ENCODE measurements around the gene CRYGD.
"Not testable (repeated sequence)": the region's sequence is repeated elsewhere in the genome, so short reads cannot be mapped to it uniquely, and the experiment has no call there.

The CRYGD gene

DNA sequence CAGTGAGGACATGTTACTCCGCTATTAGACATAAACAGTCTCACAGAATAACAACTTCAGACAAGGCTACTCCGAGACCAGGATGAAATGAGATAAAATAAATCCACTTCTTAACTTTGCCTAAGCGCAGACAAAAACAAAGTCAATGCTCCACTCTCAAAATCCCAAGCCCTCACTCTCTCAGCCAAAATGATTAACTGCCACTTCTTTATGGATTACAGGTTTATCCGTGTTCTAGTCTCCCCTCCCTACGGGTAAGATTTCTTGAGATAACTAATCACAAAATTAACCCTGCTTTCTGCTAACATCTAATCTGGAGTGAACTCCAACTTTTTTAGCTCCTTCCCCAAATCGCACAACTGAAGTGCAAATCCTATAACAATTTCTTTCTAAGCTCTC is 6.4 kb upstream of the CRYGD start:
- in situ Hi-C loops (cut with MboI; ENCODE audit: low sequenced_read_pairs) = no loop called here

DNA sequence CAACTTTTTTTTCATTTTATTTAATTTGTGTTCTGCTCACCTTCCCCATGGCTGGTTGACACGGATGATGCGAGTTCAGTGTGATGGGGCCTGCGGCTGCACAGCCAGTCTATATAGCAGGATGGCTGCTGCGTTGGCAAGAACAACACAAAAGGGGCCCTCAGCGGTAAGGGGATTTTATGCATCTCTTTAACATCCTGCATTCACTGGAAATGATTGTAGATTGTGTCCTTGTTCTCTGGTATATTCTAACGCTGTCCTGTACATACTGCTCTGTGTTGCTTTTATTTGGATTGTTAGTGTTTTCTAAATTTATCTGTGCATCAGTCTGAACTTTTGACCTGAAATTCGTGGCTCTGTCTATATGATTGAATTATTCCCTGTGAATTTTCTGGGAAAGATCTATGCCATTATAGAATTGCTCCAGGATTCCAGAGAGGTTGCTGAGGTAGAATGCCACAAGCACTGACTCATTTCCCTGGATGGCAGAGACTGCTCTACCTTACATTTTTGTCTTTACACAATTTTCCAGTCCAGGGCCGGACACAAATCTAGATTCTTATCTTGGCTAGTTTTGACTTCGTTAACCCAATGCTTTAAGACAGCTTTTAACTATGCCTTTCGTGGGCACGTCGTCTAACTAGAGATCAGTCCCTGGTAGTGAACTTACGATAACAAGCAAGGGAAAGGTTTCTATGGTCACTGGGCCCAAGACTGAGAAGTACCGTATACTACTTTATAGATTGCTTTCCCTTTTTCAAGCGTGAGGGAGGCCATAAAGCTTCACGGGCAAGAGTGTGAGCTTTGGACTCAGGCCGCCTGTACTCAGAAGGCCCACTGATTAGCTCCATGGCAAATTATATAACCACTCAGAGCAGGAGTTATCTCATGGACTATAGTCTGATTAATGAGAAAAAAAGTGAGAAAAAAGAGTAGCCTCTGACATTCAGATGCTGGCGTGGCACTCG is 5.7 kb upstream of the CRYGD start, which contains the start of gene CRYGC:
Gene CRYGC, minus strand, starts transcription at position 85 of the 968 bp plus-strand sequence. Its CDS starts 36 bp downstream, at position 49.
- in situ Hi-C loops (cut with MboI; ENCODE audit: low sequenced_read_pairs) = no loop called here

DNA sequence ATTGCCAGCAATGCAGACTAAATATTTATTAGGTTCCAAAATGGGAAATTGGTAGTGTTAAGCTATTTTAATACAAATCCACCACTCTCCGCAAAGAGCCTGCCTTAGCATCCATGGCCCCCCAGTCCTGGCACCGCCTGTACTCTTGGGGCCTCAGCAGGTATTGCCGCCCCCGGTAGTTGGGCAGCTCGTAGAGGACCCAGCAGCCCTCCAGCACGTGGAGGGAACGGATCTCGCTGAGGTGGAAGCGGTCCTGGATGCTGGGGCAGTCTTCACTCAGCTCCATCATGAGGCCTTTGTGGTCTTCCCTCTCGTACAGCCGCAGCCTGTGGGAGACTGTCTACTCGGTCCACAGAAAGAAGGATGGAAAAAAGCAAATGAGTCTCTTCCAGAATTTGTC is 3.8 kb upstream of the CRYGD start:
- in situ Hi-C loops (cut with MboI; ENCODE audit: low sequenced_read_pairs) = no loop called here

DNA sequence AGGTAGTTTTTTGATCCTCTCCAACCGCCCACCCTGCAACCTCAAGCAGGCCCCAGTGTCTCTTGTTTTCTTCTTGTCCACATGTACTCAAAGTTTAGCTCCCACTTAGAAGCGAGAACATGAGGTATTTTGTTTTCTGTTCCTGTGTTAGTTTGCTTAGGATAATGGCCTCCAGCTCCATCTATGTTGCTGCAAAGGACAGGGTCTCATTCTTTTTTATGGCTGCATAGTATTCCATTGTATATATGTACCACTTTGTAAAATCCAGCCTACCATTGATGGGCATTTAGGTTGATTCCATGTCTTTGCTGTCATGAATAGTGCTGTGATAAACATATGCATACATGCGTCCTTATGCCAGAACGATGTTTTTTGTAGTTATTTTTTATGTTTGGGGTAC is 2.8 kb upstream of the CRYGD start:
- in situ Hi-C loops (cut with MboI; ENCODE audit: low sequenced_read_pairs) = no loop called here

DNA sequence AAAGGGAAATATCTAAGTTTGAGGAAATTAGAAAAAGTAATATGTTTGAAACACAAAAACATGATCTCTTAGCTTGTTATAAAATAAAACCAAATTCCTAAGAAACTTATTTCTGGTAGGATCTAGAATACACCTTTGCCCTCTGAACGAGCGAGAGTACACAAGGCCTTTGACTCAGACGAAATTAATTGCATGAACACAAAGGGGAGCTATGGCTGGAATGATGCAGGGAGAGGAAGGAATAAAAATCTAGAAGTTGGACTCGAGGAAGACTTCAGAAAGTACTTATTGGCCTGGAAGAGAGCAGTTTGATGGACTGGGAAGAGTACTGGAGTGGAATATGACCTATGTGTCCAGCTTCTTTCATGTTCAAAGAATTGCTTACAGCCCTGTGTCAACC is 927 bp upstream of the CRYGD start:
- in situ Hi-C loops (cut with MboI; ENCODE audit: low sequenced_read_pairs) = no loop called here

DNA sequence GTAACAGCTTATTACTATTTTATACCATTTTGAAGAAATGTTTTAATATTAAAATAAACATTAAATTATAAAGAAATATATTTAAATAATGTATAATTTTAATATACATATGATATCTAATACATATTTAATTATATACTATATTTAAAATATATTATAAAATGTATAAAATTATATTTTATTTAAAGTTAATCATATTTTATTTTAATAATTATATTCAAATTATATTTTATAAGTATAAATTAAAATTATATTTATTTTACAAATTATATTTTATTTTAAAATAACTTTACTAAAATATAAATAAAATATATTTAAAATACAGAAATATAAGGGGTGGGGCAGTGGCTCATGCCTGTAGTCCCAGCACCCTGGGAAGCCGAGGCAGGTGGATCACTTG is 2.1 kb downstream of the CRYGD start:
- in situ Hi-C loops (cut with MboI; ENCODE audit: low sequenced_read_pairs) = no loop called here

DNA sequence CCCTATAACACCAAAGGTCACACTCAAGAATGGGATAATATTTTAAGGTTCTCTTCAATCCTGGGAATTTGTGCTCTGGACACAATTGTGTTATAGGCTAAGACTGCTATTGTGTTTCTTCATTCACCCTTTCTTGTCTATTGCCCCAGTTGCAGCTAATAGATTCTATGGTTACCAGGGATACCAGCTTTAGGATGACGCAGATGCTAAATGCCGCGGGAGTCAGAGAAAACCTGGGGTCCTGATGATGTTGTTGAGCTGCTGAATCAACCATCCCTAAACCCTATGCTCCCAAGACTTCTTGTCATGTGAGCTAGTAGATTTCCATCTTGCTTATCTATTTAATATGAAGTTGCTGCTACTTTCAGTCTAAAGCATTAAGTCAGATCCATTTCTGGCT is 5.4 kb downstream of the CRYGD start:
- in situ Hi-C loops (cut with MboI; ENCODE audit: low sequenced_read_pairs) = no loop called here

DNA sequence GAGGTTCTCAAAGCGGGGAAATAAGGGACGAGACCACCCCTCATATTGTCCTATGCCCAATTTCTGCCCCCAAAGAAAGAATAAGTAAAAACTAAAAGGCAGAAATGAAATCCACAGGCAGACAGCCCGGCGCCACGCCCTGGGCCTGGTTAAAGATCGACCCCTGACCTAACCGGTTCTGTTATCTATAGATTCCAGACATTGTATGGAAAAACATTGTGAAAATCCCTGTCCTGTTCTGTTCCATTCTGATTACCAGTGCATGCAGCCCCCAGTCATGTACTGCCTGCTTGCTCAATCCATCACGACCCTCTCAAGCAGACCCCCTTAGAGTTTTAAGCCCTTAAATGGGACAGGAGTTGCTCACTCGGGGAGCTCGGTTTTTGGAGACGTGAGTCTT is 6.9 kb downstream of the CRYGD start:
- in situ Hi-C loops (cut with MboI; ENCODE audit: low sequenced_read_pairs) = not testable (repeated sequence)

DNA sequence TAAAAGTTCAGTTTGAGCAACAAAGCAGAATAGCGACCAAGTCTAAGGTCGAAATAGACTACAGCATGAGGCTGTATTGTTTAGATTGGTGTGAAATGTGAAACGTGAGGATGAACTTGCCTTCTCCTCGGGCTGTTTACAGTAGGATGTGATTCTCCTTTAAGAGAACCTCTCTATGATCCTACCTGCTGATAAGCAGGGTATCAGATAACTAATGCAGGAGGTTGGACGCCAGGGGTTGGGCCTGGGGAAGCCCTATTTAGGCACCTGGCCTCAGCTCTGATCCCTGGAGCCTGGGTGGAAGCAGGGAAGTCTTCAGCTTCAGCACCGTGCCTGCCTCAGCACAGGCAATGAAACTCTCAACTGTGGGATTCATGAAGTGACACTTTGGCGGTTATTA is 11.4 kb downstream of the CRYGD start:
- in situ Hi-C loops (cut with MboI; ENCODE audit: low sequenced_read_pairs) = no loop called here

DNA sequence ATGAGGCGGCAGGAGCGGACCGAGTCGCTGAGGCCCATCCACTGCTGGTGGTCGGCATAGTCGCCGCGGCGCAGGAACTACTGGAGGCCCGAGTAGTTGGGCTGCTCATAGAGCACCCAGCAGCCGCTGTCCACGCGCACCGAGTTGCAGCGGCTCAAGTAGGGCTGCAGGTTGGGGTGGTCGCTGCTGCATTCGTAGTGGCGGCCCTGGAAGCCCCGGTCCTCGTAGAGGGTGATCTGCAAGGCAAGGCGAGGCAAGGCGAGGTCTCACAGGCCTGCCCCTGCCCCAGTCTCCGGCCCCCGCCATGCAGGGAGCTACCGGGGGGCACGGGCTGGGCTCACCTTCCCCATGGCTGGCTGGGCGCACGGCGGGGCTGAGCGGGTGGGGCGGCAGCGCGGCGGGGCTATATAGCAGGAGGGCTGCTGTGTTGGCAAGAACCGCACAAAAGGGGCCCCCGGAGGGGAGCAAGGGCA is 12.0 kb downstream of the CRYGD start:
- in situ Hi-C loops (cut with MboI; ENCODE audit: low sequenced_read_pairs) = not testable (repeated sequence)

DNA sequence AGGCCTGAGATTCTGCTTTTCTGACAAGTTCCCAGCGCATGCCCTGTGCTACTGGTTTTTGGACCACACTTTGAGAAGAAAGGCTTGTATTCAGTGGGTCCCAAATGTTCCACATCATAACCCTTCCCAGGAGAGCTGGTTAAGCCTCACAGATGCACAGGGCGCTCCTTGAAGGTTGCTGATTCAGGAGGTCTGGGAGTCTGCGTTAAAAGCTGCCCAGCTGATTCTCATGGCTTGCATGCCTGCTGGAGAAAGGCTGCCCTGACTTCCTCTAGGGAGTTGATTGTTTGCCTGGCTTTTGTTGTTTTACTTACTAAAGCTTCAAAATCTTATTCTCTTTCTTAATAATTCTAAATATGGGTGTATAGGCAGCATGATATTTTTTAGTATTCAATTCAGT is 20.7 kb downstream of the CRYGD start:
- in situ Hi-C loops (cut with MboI; ENCODE audit: low sequenced_read_pairs) = no loop called here

DNA sequence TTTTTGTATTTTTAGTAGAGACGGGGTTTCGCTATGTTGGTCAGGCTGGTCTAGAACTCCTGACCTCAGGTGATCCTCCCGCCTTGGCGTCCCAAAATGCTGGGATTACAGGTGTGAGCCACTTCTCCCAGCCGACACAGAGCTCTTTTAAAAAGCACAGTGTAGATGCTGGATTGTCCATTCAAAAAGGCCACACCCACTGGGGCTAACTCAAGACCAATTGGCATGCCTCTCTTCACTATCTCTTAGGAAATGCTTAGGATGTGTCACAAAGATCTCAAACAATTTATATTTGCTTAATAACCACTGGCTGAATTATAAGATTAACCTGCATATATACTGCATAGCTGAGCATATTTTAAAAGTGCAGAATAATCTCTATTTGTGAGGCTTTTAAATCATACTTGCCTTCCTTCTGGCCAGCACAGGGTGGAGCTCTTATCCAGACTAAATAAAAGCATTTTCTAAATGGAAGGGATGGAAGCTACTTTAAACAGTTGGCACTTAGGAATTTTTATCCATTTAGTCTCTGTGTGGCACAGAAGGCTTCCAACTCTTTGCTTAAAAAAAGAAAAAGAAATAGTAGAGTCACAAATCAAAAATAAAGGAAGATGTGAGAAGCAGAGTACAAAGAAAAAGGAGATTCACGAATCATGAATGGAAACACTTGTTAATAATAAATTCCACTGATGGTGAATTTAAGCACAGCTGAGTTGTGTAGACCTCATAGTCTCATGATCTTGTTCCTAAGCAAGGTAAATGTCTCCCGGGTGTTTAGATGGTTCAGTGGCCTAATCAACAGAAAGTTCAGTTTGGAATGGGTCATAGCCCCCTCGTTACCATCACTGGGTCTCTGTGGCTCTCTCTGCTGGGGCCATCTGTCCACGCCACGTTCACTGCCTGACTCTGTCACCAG is 22.4 kb downstream of the CRYGD start:
- in situ Hi-C loops (cut with MboI; ENCODE audit: low sequenced_read_pairs) = no loop called here

DNA sequence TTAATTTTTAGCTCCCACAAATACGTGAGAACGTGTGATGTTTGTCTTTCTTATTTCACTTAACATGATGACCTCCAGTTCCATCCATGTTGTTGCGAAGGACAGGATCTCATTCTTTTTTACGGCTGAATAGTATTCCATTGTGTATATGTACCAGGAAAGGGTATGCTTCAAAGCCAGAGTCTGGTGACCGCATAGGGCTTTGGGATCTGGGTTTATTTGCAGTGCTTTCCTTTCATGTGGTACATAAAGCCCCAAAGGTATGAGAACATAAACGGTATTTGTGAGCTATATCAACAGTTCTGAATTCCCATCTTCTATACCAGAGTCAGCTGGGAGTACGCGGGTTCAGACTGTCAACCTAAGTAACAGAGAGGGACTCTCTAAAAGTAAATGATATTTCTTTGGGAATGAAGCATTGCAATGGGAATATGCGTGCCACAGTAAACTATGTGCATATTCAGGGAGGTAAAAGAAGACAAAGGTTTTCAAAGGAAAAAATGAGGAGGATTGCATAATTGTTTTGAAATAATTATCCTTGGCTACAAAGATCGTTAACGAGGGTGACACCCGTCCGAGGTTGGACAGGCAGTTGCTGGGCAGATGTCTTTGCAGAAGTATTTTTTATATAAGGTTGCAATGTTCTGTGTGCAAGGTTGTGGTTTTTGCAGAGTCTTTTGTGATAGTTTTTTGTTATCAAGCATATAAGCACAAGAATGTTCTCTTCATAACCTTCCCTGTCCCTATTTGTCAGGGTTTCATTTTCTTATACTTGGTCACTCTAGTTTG is 24.4 kb downstream of the CRYGD start:
- in situ Hi-C loops (cut with MboI; ENCODE audit: low sequenced_read_pairs) = no loop called here

DNA sequence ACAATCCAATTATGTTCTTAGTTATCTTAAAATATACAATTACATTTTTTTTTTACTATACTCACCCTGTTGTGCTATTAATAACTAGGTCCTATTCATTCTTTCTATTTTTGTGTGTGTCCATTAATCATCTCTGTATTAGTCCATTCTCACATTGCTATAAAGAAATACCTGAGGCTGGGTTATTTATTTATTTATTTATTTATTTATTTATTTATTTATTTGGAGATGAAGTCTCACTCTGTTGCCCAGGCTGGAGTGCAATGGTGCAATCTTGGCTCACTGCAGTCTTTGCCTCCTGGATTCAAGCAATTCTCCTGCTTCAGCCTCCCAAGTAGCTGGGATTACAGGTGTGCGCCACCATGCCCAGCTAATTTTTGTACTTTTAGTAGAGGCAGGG is 25.6 kb downstream of the CRYGD start:
- in situ Hi-C loops (cut with MboI; ENCODE audit: low sequenced_read_pairs) = not testable (repeated sequence)

DNA sequence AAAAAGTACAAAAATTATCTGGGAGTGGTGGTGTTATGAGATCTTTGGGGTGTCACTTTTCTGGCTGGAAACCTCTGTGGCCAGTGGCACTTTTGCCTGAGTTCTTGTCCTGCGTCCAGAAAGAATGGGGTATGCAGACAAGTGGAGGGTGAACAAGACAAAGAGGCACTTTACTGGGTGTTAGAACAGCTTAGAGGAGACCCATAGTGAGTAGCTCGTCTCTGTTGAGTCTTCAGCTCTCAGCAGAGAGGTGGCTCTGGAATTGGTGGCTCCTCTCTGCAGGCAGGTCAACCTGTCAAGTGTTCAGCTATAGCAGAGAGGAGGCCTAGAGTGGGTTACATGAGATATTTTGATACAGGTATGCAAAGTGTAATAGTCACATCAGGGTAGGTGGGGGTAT is 26.1 kb downstream of the CRYGD start:
- in situ Hi-C loops (cut with MboI; ENCODE audit: low sequenced_read_pairs) = no loop called here

DNA sequence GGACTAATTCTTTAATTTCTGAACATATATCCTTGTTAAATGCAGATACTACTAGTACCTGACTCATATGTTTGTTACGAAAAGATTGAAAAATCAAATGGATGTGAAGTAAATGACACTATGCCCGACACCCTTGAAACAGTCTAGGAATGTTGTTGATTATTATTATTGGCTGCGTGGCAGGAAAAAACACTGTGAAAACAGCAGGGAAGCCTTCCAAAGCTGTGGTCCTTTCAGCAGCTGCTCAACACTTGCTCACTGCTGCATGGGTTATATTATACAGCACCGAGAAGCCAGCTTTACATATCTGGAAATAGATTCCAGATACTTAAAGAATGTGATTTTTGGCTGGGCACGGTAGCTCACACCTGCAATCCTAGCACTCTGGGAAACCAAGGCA is 26.5 kb downstream of the CRYGD start:
- in situ Hi-C loops (cut with MboI; ENCODE audit: low sequenced_read_pairs) = no loop called here

DNA sequence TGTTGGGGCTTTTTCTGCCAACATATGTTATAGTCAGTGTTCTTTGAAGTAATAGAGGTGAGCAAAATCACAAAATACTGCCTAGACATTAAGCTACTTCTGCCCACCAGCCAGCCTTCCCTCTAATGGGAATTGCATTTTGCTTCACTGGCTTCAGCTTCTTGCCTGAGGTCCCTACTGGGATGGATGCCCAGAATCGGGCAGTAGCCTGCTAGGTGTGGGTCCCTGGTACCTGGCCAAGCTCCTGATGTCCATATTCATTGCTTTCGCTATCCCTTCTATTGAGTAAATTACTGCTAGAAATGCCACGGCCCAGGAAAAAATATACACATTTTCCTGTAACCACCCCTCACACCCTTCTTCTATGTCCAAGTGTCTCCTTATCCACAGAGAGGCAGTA is 27.0 kb downstream of the CRYGD start:
- in situ Hi-C loops (cut with MboI; ENCODE audit: low sequenced_read_pairs) = no loop called here

DNA sequence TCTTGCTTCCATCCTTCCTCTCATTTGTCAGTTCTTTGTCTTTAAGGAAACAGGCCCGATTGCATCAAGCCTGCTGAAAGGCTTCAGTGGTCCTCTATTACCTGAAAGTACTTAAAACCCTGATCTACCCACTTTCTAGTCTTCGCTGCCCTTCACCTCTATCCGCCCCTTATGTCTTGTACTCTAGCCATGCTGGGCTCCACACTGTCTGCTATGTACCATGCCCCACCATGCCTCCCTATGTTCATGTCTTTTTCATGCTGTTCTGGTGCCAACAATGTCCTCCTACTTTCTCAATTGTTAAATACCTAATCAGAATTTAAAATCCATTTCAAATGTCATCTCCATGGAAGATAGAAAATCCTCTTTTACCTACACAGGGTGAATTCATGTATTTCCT is 28.2 kb downstream of the CRYGD start:
- in situ Hi-C loops (cut with MboI; ENCODE audit: low sequenced_read_pairs) = no loop called here

DNA sequence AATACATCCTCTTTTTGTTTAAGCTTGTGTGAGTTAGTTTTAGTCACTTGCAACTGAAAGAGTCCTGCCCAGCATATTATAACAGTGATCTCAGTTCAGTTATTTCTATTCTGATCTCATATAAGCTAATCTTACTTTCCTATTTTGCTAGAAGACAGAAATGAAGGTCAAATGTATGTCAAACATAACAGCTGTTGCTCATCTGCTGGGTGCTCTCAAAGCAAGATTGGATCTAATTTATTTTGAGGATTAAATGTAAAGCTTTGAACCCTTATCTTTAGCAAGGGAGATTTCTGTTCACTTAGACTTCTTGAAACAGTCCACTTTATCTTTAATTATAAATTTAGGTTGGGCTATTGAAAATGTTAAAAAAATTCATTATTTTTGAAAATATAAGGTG is 31.2 kb downstream of the CRYGD start:
- in situ Hi-C loops (cut with MboI; ENCODE audit: low sequenced_read_pairs) = no loop called here

DNA sequence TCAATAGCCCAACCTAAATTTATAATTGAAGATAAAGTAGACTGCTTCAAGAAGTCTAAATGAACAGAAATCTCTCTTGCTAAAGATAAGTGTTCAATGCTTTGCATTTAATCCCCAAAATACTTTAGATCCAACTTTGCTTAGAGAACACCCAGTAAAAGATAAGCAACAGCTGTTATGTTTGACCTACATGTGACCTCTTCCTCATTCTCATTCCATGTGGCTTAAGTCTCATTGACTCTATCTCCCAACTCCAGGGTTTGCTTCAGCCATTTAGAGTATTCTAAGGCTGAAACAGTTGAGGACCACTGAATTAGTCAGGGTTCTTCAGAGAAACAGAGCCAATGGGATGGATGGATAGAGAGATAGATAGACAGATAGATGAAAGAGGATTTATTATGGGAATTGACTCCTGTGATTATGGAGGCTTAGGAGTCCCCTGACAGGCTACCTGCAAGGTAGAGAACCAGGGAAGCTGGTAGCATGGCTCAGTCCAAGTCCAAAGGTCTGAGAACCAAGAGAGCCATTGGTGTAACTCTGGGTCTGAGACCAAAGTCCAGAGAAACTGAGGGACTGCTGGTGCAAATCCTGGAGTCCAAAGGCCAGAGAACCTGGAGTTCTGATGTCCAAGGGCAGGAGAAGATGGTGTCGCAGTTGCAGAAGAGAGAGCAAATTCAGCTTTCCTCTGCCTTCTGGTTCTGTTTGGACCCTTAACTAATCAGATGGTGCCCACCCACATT is 32.1 kb downstream of the CRYGD start:
- in situ Hi-C loops (cut with MboI; ENCODE audit: low sequenced_read_pairs) = no loop called here
